B cell (primary cell): ENCODE data around the gene ZFX. TPM values are rescaled to one million over a fixed set of nuclear protein-coding genes. Genes with fewer than 3 reads are reported as not detected.

Experiments used
- ATAC-seq: fragments of 200-7000 bp; cut with Tn5 transposase; one replicate; pipeline ENCODE4 v1.10.0; 2021; ENCODE audit warnings: low read depth, mild to moderate bottlenecking, moderate number of reproducible peaks, moderate library complexity
- CTCF ChIA-PET: fragments of 350-600 bp; sonication (Branson Sonifier 250); formaldehyde crosslinking; loops from one replicate; lab custom pipeline; 2021; ENCODE audit warnings: antibody characterized with exemption, inconsistent platforms; lab: Charles Lee
- POLR2A ChIA-PET: fragments of 350-600 bp; sonication (Branson Sonifier 250); formaldehyde crosslinking; loops from one replicate; lab custom pipeline; 2021; ENCODE audit warnings: antibody characterized with exemption; lab: Charles Lee
- DNase-seq: peaks from one replicate; pipeline ENCODE4 v3.0.0; 2013
- H2AFZ ChIP-seq: 2 replicates; pipeline ENCODE4 v1.6.1; 2012; ENCODE audit warnings: mild to moderate bottlenecking, low read depth, low read length; ENCODE audit not compliant: insufficient read depth, poor library complexity, severe bottlenecking
- H3K27ac ChIP-seq, 2 donors: 1 replicate in 1 of 2; 2 replicates in 1 of 2; pipeline ENCODE4 v1.5.1; 2012 to 2013; ENCODE audit warnings: low read length in 2 of 2, mild to moderate bottlenecking in 2 of 2, moderate library complexity in 1 of 2
- H3K27me3 ChIP-seq, 4 experiments: fragments of 200-600 bp in 1 of 4; sonication (generic) in 1 of 4; replicated peaks in 1 of 4; 1 replicate in 2 of 4; 2 replicates in 2 of 4; pipeline versions ENCODE4 v1.6.1 to v1.7.0; 2013 to 2016; ENCODE audit warnings: low read length in 3 of 4, mild to moderate bottlenecking in 2 of 4, mixed read lengths in 1 of 4, moderate library complexity in 1 of 4; ENCODE audit not compliant: insufficient read depth in 4 of 4, control insufficient read depth in 3 of 4; ENCODE audit errors: control extremely low read depth in 1 of 4
- H3K36me3 ChIP-seq, 2 experiments: replicated peaks in 1 of 2; 1 replicate in 1 of 2; 2 replicates in 1 of 2; pipeline versions ENCODE4 v1.6.1 to v1.7.1; 2013; ENCODE audit warnings: low read length in 1 of 2; ENCODE audit not compliant: insufficient read depth in 2 of 2, control insufficient read depth in 1 of 2; ENCODE audit errors: control extremely low read depth in 1 of 2, extremely low read depth in 1 of 2
- H3K4me1 ChIP-seq, 2 donors: fragments of 200-600 bp in 1 of 2; sonication (generic) in 1 of 2; 1 replicate in 1 of 2; 2 replicates in 1 of 2; pipeline versions ENCODE4 v1.5.1 to v1.6.1; 2013 to 2017; ENCODE audit warnings: low read length in 2 of 2; ENCODE audit not compliant: control insufficient read depth in 2 of 2, insufficient read depth in 2 of 2
- H3K4me2 ChIP-seq: replicated peaks from 2 replicates; pipeline ENCODE3; 2012; ENCODE audit warnings: mild to moderate bottlenecking, low read depth, low read length; ENCODE audit not compliant: poor library complexity, severe bottlenecking
- H3K4me3 ChIP-seq, 5 experiments: fragments of 200-600 bp in 1 of 5; sonication (generic) in 1 of 5; 1 replicate in 3 of 5; 2 replicates in 2 of 5; pipeline versions ENCODE4 v1.5.1 to v1.7.0; 2011 to 2016; ENCODE audit warnings: low read length in 4 of 5, mild to moderate bottlenecking in 4 of 5, low read depth in 2 of 5, control low read depth in 1 of 5, moderate library complexity in 1 of 5; ENCODE audit not compliant: insufficient read depth in 1 of 5; ENCODE audit errors: control extremely low read depth in 1 of 5, extremely low read depth in 1 of 5
- H3K79me2 ChIP-seq: fragments of 200-600 bp; sonication (generic); one replicate; pipeline ENCODE4 v1.6.0; 2016; ENCODE audit warnings: low read length; ENCODE audit not compliant: control insufficient read depth, insufficient read depth
- H3K9ac ChIP-seq: fragments of 200-600 bp; sonication (generic); 2 replicates; pipeline ENCODE4 v1.6.1; 2017; ENCODE audit warnings: mild to moderate bottlenecking, low read length, moderate library complexity
- H3K9me3 ChIP-seq, 3 donors: one replicate each; pipeline versions ENCODE4 v1.6.1 to v1.7.1; 2013; ENCODE audit warnings: low read length in 2 of 3; ENCODE audit not compliant: control insufficient read depth in 2 of 3, insufficient read depth in 1 of 3; ENCODE audit errors: control extremely low read depth in 1 of 3
- H4K20me1 ChIP-seq: 2 replicates; pipeline ENCODE4 v1.6.0; 2012; ENCODE audit warnings: mild to moderate bottlenecking, low read length; ENCODE audit not compliant: insufficient read depth, control insufficient read depth, poor library complexity, severe bottlenecking
- H3K27ac Mint-ChIP-seq: one replicate; pipeline ENCODE4 v1.8.0; 2021; ENCODE audit warnings: mixed read lengths
- H3K27me3 Mint-ChIP-seq: one replicate; pipeline ENCODE4 v1.8.0; 2021; ENCODE audit warnings: mixed read lengths
- H3K4me1 Mint-ChIP-seq: one replicate; pipeline ENCODE4 v1.8.0; 2021; ENCODE audit warnings: mixed read lengths
- H3K4me3 Mint-ChIP-seq: one replicate; pipeline ENCODE4 v1.8.0; 2021; ENCODE audit warnings: mixed read lengths
- H3K9me3 Mint-ChIP-seq: one replicate; pipeline ENCODE4 v1.8.0; 2022; ENCODE audit warnings: mixed read lengths; ENCODE audit not compliant: insufficient read depth
- EZH2 ChIP-seq: IDR thresholded peaks from 2 replicates; pipeline ENCODE4 v1.6.1; 2012; ENCODE audit warnings: borderline replicate concordance, low read depth, mild to moderate bottlenecking, moderate library complexity, low read length; ENCODE audit not compliant: insufficient read depth, poor library complexity, severe bottlenecking
- WGBS: methylation state at CpG from one replicate; pipeline ENCODE4 v1.1.5; 2013; ENCODE audit warnings: missing lambda C conversion rate; ENCODE audit not compliant: insufficient coverage; 5-methylcytosine and 5-hydroxymethylcytosine counted together
- intact Hi-C: fragments of 100-400 bp; cut with micrococcal nuclease; formaldehyde crosslinking; loops from one replicate; pipeline ENCODE4 v1.10.0; 2022
- polyA plus RNA-seq: library from polyadenylated mRNA; depleted of rRNA; stranded (reverse); fragments of >200 nt; gene quantifications from 2 replicates; pipeline ENCODE4 v1.2.3, GENCODE V29; 2012
- total RNA-seq, 2 donors: library from RNA; stranded (reverse); fragments of 120-200 nt in 1 of 2; gene quantifications; 1 replicate in 1 of 2; 2 replicates in 1 of 2; pipeline versions ENCODE4 v1.2.3 to v1.2.4, GENCODE V29; 2013 to 2022
- TF ChIP-seq, protein P1 (sequence below): fragments of 200-600 bp; IDR thresholded peaks from one replicate; pipeline ENCODE4 v1.8.0; 2022; ENCODE audit warnings: antibody characterized with exemption, mild to moderate bottlenecking

The ZFX gene
- total and polyA plus RNA-seq, 2 donors (not counting 1 experiment from before 2014, with no cell fraction given): 31.3 to 81.8 TPM

DNA sequence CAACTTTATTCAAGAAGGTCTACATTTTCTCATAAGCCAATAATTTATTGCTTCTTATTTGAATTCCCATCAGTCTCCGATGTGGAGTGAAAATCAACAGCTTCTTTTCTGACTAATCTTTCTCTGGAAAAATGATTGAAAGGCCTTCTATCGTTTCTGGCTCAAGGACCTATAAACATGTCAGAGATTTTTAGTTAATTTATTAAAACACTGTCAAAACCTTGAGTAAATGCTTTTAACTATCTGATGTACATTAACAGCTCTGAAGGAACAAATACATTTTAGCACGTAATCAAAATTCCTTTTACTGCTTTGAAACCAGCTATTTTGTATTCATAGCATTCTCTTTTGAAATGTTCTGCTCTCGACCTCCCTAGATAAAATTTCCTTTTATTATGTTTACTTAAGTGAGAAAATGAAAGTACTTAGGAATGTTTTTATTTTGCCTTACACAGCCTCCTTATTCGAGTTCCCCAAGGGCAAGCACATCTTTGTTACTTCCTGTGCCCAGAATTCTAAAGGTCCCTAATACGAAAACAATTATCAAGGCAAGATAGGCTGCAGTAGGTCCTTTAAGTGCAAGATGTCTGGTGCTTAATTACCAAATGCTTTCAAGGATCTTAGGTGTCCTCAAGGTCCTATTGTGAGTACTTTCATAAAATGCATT is 3.1 kb upstream of the ZFX start:
- Histone ChIP-seq H3K27me3 (no peaks in the 10 kb centered on the region), H3K27ac (peak overlapping the region; percentile 90 to 98), H3K36me3 (no peaks in the 10 kb centered on the region), H3K9ac (peak overlapping the region; percentile 39), H3K4me1 (peaks cover 20 to 32% of the 10 kb centered on the region in 2 donors), H3K4me2 (peak overlapping the region; percentile 93), H3K79me2 (peaks cover 10% of the 10 kb centered on the region), H3K9me3 (no peaks in the 10 kb centered on the region), H4K20me1 (peaks cover 10% of the 10 kb centered on the region), H3K4me3 (peak overlapping the region in 4 of 5 experiments; percentile 0 to 27 (median 14)), H2AFZ (peak overlapping the region; percentile 67)
- TF ChIP-seq, protein P1, sequence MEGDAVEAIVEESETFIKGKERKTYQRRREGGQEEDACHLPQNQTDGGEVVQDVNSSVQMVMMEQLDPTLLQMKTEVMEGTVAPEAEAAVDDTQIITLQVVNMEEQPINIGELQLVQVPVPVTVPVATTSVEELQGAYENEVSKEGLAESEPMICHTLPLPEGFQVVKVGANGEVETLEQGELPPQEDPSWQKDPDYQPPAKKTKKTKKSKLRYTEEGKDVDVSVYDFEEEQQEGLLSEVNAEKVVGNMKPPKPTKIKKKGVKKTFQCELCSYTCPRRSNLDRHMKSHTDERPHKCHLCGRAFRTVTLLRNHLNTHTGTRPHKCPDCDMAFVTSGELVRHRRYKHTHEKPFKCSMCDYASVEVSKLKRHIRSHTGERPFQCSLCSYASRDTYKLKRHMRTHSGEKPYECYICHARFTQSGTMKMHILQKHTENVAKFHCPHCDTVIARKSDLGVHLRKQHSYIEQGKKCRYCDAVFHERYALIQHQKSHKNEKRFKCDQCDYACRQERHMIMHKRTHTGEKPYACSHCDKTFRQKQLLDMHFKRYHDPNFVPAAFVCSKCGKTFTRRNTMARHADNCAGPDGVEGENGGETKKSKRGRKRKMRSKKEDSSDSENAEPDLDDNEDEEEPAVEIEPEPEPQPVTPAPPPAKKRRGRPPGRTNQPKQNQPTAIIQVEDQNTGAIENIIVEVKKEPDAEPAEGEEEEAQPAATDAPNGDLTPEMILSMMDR: no peak
- ChIA-PET POLR2A (interaction anchor here (0.7 kb wide), 1 partner anchor 10 kb away, joined by 4 read pairs; no protein-coding TSS in a partner anchor), CTCF (interaction anchor here (0.7 kb wide), 1 partner anchor 91 kb away, joined by 3 read pairs; the partner anchor contains the start of gene EIF2S3)
- no CpG with 5 or more reads among the region's 6 CpGs for WGBS
- H3K4me3 Mint-ChIP-seq: peak overlapping the region; percentile 74
- no peaks in the 10 kb centered on the region for H3K9me3 Mint-ChIP-seq
- DNase-seq (peak; percentile 8), ATAC-seq (no peak)
- no peaks in the 10 kb centered on the region for H3K27me3 Mint-ChIP-seq
- intact Hi-C loops: no loop called here
- H3K27ac Mint-ChIP-seq: peak overlapping the region; percentile 81
- peaks cover 25% of the 10 kb centered on the region for H3K4me1 Mint-ChIP-seq

DNA sequence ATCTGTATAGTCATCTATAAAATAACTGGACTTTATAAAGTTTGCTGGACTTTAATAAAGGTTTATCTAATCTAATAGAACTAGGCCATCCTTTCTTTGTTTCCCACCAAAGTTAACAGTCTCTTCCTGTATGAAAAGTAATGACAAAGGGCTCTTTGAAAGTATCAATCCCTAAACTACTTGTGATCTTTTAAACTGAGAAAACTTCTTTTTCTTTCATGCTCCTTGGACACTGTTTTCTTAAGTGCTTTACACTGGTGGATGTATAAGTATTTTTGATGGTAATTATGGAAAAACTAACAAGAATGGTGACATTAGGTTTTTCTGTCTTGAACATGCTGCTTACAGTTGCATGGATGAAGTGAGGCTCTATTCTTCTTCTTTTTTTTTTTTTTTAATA is 2.4 kb upstream of the ZFX start:
- TF ChIP-seq EZH2: no peak
- TF ChIP-seq, protein P1: no peak
- peak overlapping the region in 1 of 5 experiments; percentile 27 for H3K4me3 ChIP-seq
- peak overlapping the region; percentile 67 for H2AFZ ChIP-seq
- H3K4me2 ChIP-seq: peak overlapping the region; percentile 93
- H4K20me1 ChIP-seq: peaks cover 13% of the 10 kb centered on the region
- peaks cover 18% of the 10 kb centered on the region for H3K79me2 ChIP-seq
- Mint-ChIP-seq H3K9me3 (no peaks in the 10 kb centered on the region), H3K4me1 (peaks cover 30% of the 10 kb centered on the region), H3K27me3 (no peaks in the 10 kb centered on the region), H3K27ac (peak overlapping the region; percentile 75), H3K4me3 (peak overlapping the region; percentile 54)
- no peak overlapping the region for H3K9ac ChIP-seq
- ChIA-PET CTCF (interaction anchor here (0.6 kb wide), 1 partner anchor 412 kb away, joined by 8 read pairs; no protein-coding TSS in a partner anchor), POLR2A (no interaction called here)
- H3K27ac ChIP-seq: peak overlapping the region; percentile 90 to 98
- intact Hi-C loops: no loop called here
- peaks cover 27 to 39% of the 10 kb centered on the region in 2 donors for H3K4me1 ChIP-seq
- ATAC-seq: no peak
- no peaks in the 10 kb centered on the region for H3K36me3 ChIP-seq
- DNase-seq: no peak
- H3K9me3 ChIP-seq: no peaks in the 10 kb centered on the region
- no peaks in the 10 kb centered on the region for H3K27me3 ChIP-seq
